GM10266 (cell line): ENCODE measurements around the gene APOA1.

Experiments
- DNase-seq: peaks from one replicate; pipeline ENCODE4 v3.0.0; 2012; ENCODE audit errors: extremely low spot score
- TF ChIP-seq, protein P1 (sequence below): IDR thresholded peaks from 2 replicates; pipeline ENCODE4 v1.5.1; 2012; ENCODE audit warnings: mild to moderate bottlenecking, low read depth; ENCODE audit not compliant: control insufficient read depth, insufficient read depth; ENCODE audit errors: missing control alignments

APOA1 gene

DNA sequence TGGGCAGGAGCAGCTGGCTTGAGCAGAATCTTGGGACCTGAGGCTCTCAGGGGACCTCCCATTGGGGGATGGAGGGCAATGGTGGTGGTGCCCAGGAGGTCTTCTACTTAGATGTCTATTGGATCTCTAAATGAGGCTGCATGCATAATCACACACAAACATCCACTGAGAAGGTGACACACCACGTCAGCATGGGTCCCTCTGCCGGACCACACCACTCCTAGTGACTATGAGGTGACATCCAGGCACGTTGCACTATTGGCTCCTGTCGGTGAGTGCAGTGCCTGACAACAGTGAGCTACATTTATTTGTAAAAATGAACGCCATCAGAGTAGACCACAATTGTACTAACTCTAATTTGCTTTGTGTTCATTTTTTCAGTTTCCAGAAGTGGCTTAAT lies 12.0 kb downstream of the APOA1 start:
- TF ChIP-seq, protein P1, sequence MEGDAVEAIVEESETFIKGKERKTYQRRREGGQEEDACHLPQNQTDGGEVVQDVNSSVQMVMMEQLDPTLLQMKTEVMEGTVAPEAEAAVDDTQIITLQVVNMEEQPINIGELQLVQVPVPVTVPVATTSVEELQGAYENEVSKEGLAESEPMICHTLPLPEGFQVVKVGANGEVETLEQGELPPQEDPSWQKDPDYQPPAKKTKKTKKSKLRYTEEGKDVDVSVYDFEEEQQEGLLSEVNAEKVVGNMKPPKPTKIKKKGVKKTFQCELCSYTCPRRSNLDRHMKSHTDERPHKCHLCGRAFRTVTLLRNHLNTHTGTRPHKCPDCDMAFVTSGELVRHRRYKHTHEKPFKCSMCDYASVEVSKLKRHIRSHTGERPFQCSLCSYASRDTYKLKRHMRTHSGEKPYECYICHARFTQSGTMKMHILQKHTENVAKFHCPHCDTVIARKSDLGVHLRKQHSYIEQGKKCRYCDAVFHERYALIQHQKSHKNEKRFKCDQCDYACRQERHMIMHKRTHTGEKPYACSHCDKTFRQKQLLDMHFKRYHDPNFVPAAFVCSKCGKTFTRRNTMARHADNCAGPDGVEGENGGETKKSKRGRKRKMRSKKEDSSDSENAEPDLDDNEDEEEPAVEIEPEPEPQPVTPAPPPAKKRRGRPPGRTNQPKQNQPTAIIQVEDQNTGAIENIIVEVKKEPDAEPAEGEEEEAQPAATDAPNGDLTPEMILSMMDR = no peak
- DNase-seq = no peak

DNA sequence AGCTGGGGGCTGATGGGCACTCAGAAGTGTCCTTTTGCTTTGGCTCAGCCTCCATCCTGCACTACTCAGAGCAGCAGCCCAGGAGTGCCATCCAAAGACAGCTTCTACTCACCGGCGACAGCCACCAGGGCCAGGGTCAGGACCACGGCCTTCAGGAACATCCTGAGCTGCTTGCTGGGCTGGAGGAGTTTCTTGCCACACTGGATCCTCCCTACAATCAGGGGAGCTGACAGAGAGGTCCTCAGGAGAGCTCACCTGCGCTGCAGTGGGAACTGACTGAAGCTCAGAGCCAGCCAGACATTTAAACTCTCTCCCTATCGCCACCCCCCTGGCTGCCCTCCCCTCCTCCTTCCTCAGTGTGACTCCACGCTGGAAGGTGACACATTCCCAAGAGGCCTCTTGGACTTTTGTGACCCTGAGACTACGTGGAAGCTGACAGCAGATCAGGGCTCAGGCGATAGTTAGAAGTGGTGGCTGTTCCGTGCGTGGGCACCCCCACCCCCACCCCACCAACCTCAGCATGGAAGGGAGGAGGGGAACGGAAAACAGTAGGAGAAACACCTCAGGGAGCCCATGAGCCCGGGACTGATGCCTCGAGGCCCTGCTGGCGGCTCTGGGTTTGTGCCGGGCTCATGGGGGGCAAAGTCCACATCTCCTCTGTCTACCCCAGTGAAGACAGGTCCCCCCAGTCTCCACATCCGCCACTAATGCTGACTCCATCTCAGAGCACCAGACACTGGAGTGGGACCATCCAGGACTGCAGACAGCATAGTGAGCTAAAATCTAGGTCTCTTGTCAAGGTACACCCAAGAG lies 14.2 kb downstream of the APOA1 start, which contains the start of gene APOA4:
TSS of gene APOA4 (minus strand) at position 274 of the 813 bp plus-strand sequence. CDS start at position 161, 113 bp downstream.
- no peak for DNase-seq
- TF ChIP-seq, protein P1 = no peak

DNA sequence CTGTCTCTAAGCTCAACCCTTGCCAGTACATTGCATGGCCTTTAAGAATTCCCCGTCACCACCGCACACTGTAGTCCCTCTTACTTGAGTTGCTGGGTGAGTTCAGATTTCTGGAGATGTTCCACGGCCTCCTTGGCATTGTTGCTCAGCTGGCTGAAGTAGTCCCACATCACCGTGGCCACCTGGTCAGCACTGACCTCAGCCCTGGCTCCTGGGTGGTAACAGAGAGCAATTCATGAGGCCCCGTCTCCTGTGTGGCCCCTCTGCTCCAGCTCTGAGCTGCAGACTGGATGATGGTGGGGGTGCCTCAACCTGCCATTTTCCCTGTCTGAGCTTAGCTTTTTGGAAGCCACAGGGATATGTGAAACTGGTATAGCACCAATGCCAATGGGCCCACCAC lies 14.8 kb downstream of the APOA1 start:
- TF ChIP-seq, protein P1 = no peak
- no peak for DNase-seq

DNA sequence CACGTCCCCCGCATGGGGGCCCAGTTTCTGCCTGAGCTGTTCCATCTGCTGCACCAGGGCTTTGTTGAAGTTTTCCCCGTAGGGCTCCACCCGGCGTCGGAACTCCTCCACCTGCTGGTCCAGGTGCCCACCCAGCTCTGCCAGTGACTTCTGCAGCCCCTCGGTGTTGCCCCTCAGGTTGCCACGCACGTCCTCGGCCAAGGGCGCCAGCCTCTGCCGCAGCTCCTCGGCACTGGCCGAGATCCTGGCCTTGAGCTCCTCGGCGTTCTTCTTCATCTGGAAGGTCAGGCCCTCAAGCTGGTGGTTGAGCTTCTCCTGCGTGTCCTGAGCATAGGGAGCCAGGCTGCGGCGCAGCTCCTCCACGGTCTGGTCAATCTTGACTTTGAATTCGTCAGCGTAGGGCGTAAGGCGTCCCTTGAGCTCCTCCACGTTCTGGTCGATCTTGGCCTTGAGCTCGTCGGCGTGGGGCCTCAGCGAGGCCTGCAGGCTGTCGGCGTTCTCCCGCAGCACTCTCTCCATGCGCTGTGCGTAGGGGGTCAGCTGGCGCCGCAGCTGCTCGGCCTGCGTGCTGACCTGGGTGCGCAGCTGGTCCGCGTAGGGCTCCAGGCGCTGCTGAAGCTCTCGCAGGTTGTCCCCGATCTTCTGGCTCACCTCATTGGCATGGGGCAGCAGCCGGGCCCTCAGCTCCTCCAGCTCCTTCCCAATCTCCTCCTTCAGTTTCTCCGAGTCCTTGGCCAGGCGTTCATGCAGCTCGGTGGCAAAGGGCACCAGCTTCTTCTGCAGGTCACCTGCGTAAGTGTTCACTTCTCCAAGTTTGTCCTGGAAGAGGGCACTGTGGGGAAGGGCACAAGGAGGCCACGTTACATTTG lies 16.1 kb downstream of the APOA1 start:
- no peak for DNase-seq
- TF ChIP-seq, protein P1 = no peak

DNA sequence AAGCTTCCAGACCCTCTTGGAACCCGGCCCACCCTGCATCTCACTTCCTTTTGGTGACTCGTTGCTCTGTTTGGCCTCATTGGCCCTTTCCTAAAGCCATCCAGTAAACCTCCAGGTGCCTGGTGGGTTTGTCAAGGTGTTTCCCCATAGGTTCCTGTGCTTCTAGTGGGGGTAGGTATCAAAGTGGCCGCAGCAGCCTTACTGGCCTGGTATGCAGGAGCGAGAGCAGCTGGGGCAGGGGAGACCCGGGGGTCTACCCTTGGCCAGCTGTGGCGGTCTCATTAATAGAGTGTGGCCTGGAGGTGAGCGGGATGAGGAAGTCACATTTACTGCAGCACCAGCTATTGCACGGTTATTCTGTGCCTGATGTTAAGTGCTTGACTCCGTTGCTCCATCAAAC lies 18.4 kb downstream of the APOA1 start:
- no peak for DNase-seq
- TF ChIP-seq, protein P1 = no peak

DNA sequence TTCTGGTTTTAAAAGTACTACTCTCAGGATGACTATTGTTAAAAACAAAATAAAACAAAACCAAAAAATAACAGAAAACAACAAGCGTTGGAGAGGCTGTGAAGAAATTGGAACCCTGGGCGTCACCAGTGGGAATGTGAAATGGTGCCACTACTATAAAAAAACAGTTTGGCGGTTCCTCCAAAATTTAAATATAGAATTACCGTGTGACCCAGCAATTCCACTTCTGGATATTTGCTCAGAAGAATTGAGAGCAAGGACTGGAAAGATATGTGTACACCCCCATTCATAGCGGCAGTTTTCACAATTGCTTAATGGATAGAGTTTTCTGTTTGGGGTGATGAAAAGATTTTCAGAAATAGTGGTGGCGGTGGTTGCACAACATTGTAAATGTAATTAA lies 22.9 kb downstream of the APOA1 start:
- TF ChIP-seq, protein P1 = no peak
- DNase-seq = no peak

DNA sequence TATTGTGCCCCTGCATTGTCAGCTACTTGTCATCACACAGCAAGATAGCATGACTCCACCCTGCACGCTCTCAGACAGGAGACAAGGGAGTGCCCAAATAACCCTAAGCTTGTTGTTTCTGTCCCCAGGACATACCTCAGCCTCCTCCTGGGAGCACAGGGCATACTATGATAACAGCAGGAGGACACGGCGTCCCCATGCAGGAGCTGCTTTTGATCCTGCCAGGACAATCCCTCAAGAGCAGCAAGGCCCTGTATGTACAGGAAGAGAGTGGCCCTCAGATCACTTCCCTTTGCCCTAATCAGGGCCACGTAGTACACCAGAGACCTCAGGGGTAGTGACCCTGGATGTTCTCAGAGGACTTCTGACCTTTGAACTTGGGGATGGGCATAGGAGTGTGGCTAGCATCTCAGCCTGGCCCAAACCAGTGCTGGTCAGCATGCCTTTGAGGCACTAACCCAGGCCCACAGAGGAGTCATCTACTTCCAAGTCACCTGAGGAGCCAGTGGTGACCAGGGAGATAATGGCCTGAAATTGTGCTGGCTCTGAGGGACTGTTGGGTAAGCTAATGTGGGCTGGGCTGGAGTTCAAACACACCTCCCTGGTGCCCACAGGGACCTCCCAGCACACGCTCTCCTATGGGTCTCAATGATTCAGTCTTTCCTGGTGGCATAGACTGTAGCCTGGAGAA lies 23.5 kb downstream of the APOA1 start:
- DNase-seq = no peak
- TF ChIP-seq, protein P1 = no peak
